GM19043 (cell line): ENCODE data around the gene KAT6B.
A peak's percentile ranks its signal among the peaks of the same experiment; 100 is the strongest.
"Not testable (repeated sequence)": the region's sequence is repeated elsewhere in the genome, so short reads cannot be mapped to it uniquely, and the experiment has no call there.

Experiments
- ATAC-seq: cut with Tn5 transposase; IDR thresholded peaks from one replicate; pipeline ENCODE4 v1.9.1; 2021; ENCODE audit warnings: low read depth; ENCODE audit not compliant: unreplicated experiment

The KAT6B gene

DNA sequence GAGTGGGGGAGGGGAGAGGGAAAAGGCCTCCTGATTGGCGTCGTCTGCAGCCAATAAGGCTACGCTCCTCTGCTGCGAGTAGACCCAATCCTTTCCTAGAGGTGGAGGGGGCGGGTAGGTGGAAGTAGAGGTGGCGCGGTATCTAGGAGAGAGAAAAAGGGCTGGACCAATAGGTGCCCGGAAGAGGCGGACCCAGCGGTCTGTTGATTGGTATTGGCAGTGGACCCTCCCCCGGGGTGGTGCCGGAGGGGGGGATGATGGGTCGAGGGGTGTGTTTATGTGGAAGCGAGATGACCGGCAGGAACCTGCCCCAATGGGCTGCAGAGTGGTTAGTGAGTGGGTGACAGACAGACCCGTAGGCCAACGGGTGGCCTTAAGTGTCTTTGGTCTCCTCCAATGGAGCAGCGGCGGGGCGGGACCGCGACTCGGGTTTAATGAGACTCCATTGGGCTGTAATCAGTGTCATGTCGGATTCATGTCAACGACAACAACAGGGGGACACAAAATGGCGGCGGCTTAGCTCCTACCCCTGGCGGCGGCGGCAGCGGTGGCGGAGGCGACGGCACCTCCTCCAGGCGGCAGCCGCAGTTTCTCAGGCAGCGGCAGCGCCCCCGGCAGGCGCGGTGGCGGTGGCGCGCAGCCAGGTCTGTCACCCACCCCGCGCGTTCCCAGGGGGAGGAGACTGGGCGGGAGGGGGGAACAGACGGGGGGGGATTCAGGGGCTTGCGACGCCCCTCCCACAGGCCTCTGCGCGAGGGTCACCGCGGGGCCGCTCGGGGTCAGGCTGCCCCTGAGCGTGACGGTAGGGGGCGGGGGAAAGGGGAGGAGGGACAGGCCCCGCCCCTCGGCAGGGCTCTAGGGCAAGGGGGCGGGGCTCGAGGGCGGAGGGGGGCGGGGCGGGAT lies at the start of gene KAT6B:
KAT6B (plus strand) TSS at position 459 of the 903 bp plus-strand sequence. CDS start 16,258 bp downstream, outside the sequence.
- ATAC-seq: peak; percentile 85

DNA sequence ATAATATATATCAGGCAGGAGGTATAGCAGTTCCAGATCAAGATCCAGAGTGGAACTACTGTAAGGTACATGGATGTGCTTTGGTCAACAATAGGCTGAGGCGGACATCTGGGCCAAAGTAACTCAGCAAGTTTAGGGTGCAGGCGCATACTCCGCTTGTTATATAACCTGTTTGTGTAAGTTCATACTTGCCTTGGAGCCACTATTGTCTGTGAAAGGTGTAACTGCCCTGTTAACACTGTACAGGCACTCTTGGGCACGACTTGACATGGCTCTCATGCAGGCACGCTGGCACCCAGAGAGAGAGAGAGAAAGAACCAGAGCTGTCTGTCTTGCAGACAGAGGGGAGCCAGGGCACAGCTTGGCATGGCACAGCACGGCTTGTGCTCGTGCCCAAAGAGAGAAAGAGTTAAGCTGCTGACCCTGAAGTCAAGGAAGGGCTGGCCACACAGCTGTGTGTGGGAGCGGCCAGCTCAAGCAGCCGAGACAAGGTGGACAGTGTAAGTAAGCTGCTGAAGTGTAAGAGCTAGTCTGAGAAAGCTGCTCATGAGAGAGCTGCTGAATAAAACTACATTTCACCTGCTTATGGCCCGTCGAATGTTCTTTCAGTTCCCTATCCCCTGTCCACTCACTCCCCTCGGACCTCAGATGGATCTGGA lies 47.8 kb upstream of the KAT6B start:
- no peak for ATAC-seq

DNA sequence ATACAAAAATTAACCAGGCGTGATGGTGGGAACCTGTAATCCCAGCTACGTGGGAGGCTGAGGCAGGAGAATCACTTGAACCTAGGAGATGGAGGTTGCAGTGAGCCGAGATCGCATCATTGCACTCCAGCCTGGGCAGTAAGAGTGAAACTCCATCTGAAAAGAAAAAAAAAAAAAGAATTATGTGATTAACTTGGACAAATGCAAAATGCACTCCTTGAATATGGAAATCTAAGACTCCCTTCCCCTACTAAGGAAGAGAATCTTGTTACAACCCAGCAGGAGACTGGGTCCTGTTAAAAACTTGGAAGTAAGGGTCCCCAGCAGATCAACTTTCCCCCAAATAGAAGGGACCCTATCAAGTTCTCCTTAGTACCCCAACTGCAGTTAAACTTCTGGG lies 44.5 kb upstream of the KAT6B start:
- ATAC-seq: not testable (repeated sequence)

DNA sequence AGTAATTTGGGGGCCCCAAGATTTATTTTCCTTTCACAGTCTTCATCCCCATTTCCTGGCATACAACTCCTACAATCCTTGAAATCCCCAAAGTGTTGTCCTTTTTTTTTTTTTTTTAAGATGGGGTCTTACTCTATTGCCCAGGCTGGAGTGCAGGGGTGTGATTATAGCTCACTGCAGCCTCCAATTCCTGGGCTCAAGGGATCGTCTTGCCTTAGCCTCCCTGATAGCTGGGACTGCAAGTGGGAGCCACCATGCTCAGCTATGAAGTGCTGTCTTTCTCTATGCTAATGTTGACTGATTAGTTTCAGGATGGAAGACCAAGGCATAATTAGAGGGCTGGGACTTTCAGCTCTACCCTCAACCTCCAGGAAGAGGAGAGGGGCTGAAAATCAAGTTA lies 41.9 kb upstream of the KAT6B start:
- no peak for ATAC-seq

DNA sequence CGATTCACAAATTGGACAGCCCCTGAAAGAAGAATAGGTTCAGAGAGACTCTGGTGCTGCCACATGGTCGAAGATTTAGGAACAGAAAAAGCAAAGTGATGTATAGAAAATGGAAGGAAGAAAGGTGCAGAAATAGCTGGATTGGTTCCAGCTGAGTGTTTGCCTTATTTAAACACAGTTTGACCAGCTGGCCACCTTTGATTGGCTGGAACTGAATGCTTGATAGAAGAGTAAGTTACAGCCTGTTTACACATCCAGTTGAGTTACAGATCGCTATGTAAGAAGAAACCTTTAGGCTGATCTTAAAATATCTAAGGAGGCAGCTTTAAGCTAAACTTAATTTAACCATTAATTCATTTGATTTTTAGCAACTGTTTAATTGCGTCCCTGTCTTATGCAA lies 40.3 kb upstream of the KAT6B start:
- no peak for ATAC-seq

DNA sequence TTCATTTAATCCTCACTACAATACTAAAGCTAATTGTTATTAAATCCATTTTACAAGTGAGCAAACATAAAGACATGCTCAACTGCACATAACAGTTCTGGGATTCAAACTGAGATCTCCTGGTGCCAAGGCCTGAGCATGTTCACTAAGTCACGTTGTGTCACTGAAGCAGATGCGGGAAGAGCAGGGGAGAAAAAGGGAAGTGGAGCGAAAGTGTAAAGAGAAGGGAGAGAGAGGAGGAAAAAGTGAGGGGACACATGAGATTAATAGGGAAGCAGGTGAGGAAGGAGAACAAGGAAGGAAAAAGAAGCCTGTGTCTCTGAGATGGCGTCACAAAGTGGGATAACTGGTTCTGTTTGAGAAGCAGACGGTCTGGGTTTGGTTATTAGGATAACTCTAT lies 38.9 kb upstream of the KAT6B start:
- ATAC-seq: no peak

DNA sequence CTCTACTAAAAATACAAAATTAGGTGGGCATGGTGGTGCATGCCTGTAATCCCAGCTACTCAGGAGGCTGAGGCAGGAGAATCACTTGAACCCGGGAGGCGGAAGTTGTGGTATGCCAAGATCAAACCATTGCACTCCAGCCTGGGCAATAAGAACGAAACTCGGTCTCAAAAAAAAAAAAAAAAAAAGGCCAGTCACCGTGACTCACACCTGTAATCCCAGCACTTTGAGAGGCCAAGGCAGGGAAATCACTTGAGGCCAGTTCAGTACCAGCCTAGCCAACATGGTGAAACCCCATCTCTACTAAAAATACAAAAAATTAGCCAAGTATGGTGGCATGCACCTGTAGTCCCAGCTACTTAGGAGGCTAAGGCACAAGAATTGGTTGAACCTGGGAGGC lies 34.4 kb upstream of the KAT6B start:
- ATAC-seq: not testable (repeated sequence)

DNA sequence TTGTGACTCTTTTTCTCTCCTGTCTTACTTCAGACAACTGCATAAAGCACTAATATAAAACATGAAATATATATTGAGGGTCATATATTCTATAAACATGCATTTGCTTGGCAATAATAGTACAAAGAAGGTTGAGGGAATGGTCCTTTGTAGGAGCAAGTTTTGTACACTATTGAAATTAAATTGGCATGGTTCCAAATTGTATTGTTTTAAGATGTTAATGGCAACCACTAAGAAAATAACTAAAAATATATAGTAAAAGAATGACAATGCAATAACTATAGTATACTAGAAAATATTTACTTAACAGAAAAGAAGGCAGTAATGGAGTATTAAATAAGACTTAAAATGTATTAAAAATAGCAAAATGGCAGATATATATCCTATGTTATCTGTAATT lies 33.7 kb upstream of the KAT6B start:
- ATAC-seq: no peak

DNA sequence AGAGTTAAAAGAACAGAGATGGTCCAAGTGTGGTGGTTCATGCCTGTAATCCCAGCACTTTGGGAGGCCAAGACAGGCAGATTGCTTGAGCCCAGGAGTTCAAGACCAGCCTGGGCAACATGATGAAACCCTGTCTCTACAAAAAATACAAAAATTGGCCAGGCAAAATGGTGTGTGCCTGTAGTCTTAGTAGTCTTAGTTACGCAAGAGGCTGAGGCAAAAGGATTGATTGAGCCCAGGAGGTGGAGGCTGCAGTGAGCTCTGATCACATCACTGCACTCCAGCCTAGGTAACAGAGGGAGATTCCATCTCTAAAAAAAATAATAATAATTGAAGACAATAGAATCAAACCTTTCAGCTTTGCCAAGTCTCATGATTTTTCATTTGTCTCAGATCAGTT lies 33.2 kb upstream of the KAT6B start:
- not testable (repeated sequence) for ATAC-seq

DNA sequence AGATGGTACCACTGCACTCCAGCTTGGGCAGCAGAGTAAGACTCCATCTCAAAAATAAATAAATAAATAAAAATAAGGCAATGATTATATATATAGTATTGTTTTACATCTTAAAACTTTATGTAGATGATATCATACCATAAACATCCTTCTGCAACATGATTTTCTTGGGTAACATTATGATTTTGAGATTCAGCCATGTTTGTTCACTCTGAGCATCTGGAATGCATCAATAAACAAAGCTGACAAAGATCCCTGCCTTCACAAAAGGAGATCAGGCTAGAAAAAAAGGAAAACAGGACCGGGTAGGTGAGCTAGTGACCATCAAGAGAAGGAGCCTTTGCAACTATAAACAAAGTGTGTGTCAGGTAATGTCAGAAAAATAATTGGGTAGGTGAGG lies 31.9 kb upstream of the KAT6B start:
- ATAC-seq: no peak

DNA sequence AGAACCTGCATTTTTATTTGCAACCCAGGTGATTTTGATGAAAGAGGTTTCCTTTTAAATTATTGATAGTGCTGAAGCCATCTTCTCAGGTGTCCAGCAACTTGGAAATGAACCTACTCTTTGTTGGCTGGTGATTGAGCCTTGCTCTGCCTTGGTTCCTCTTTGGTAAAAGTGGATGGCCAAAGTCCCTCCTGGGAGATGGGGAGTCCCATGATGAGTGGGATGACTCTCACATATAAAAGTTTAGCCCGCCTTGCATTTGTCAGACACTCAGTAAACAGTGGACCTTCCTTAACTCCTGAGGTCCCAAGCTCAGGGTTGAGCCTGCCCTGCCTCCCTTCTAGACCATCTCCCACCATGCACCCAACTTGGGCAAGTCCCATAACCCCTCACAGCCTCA lies 28.9 kb upstream of the KAT6B start:
- ATAC-seq: no peak

DNA sequence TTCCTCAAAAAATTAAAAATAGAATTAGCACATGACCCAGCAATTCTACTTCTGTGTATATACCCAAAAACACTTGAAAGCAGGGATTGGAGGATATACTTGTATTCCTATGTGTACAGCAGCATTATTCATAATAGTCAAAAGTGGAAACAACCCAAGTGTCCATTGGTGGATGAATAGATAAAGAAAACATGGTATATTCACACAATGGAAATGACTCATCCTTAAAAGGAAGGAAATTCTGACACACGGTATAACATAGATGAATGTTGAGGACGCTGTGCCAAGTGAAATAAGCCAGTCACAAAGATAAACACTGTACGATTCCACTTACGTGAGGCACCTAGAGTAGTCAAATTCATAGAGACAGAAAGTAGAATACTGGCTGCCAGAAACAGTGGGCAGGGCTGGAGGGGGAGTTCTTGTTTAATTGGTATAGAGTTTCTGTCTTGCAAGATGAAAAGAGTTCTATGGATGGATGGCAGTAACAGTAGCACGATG lies 26.6 kb upstream of the KAT6B start:
- no peak for ATAC-seq

DNA sequence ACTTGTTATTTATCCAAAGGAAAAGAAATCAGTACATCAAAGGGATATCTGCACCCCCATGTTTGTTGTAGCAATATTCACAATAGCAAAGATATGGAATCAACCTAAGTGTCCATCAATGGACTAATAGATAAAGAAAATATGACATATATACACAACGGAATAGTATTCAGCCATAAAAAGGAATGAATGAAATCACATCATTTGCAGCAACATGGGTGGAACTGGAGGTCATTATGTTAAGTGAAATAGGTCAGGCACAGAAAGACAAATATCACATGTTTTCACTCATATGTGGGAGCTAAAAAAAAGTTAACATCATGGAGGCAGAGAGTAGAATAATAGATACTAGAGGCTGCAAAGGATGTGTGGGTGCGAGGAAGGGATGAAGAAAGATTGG lies 25.0 kb upstream of the KAT6B start:
- no peak for ATAC-seq

DNA sequence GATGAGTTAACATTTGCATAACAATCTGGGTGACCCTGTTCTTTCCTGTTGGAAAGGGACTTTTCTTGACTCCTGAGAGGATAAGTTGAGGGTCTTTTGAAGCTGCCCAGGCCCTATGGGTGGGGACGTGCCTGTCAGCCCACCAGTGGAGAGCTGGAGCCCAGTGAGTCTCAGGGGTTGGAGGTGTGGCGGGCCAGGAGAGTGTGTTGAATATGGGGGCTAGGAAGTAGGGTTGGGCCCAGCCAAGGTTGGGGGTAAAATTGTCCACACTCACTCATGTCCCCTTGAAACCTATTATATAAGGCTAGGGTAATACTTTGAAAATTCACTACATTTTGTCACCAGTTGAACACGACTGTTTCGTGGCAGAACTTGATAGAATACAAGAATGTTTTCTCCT lies 17.9 kb upstream of the KAT6B start:
- no peak for ATAC-seq

DNA sequence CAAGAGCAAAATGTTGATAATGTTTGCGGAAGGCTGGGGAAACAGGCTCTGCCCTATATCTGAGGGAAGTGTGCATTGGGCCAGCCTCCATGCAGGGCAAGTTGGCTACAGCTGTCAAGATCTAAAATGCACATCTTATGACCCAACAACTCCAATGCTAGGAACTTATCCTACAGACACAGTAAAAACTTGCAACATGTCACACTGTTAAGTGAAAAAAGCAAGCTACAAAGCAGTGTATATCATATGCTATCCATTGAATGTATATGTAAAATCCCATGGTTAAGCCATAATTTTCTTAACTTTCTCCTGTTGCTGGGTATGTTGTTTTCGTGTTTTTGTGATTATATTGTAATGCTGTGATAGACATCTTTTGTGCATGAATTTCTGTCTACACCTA lies 16.3 kb upstream of the KAT6B start:
- ATAC-seq: no peak

DNA sequence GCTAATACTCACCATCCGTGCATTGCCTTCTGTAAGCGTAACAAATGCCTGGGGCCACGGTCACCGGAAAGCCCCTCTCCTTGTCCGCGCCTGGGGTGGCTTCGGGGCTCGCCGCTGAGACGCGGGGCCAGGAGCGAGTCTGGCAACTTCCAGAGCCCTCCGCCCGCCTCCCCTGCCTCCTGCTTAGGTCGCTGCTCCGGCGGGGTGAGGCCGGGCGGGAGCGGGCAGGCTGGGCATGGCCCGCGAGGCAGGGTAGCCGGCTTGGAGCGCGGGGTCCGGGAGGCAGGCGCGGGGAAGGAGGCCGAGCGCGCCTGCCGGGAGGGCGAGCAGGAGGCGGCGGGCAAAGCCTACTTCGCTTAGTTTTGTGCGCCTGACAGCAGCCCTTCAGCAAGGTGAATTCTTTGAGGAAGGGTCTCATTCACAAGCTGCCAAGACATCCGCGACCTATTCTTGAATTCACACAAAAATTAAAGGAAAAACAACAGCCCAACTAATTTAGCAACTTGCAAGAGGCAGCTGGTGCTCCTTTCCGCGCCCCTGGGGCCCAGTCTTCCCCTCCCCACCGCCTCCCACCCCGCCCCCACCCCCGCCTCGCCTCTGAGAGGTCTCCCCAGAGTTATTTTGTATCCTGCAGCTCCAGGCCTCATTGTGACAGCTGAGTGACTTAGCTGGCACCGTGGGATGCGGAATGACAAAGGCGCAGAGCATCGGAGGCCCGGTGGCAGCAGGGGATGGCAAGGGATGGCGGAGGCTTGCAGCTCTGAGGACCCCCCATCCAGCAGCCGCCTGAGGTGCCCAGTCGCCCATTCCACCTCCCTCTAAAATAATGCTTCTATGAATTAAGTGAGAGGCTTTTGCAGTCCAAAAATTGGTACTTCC lies 12.8 kb upstream of the KAT6B start:
- ATAC-seq: no peak

DNA sequence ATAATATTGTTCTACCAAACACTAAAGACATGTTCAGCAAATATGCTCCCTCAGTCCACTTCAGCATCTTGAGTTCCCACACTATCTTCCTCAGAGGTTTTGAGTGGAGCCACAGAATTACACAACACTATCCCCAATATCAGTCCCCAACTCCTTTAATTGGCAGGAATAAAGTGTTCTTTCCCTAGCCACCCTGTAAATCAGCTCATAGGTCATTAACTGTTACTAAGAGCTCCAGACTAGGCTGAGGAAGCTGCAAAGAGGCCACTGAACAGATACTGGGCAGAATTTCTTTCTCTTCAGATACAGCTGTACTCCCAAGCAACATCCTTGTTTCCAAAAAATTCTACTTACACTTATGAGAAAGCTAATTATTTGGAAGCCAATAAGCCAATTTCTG lies 11.6 kb upstream of the KAT6B start:
- ATAC-seq: no peak

DNA sequence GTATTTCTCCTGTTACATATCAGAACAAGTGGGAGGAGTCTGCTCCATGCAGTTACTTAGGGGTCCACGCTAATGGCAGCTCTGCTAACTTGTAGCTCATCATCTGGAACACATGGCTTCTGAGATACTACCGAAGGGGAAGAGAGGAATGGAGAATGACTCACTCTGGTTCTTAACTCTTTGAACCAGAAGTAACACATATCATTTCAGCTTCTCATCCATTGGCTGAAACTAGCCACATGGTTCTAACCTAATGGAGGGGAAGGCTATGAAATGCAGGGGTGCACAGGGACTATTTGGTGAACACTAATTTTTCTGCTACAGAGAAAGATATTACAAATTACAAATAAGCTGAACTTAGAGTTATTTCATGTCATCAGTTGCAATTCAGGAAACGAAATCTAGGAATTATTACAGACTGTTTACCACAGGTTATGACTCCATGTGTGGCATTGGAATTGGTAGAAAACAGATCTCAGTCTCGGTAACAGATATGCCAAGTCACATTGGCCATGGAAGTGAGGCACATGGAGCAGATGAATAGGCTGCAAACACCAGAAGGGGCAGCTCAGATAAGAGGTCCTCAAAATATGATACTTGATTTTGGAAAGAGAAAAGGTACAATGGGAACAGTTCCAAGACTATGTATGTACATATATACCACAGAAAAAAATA lies 9.4 kb upstream of the KAT6B start:
- no peak for ATAC-seq

DNA sequence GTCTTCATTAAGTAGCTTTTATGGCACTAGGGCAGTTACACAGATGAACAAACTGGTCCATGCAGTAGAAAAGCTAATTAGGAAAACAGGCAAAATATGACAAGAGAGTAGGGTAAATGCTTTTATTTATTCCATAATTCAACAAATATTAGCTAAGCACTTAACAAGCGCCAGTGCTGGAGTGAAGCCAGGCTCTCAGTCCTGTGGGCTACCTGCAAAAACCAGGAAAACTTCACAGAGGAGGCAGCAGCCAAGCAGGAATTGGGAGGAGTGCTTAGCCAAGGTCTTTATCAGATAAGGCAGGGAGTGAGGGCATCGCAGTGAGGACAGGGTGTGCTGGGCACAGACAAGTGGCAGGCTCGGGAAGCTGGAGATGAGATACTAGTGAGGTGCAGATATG lies 4.9 kb upstream of the KAT6B start:
- ATAC-seq: no peak

DNA sequence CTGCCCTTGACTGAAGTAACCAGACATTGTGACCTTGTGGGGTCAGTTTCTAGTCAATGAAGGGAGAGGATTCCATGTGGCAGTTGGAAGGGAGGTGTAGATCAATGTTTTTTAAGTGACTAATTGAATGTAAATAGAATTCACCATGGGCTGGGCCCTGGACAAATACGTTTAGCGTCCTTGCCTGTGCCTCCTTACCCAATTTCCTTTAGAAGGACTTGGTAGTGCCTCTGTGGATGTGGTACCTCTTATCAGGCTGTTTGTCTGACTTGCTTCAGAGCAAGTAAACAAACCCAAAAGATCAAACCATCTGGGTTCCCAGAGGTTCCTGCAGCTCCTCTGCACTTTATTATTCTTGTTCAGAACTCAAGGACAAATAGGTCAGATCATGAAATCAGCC lies 4.3 kb upstream of the KAT6B start:
- ATAC-seq: no peak
